ENCODE measurements around the gene ULBP2. TPM values are rescaled to one million over a fixed set of nuclear protein-coding genes. Genes with fewer than 3 reads are reported as not detected.
"Not testable (repeated sequence)": the region's sequence is repeated elsewhere in the genome, so short reads cannot be mapped to it uniquely, and the experiment has no call there.

ULBP2 gene
- polyA plus RNA-seq, 2 of the 4 experiments (the other 2 are of a cell fraction): 2.7 to 4.5 TPM

- TF ChIP-seq RAD21 (conservative IDR thresholded peaks at IDR 0.05 in 1 of 2, IDR thresholded peaks at IDR 0.05 in 1 of 2): no peak
- no peak for TF ChIP-seq TP53 (CRISPR knock-in tag; IDR thresholded peaks at IDR 0.05)
- TF ChIP-seq BCL3 (IDR thresholded peaks at IDR 0.05): no peak
- no peak for TF ChIP-seq FOXS1 (CRISPR knock-in tag; IDR thresholded peaks at IDR 0.05)
- no peak for TF ChIP-seq ZC3H11A (IDR thresholded peaks at IDR 0.05)
- no peak for TF ChIP-seq NFE2L2 (conservative IDR thresholded peaks at IDR 0.05; ENCODE audit: low read length)
- TF ChIP-seq TFCP2L1 (CRISPR knock-in tag; IDR thresholded peaks at IDR 0.05): no peak
- TF ChIP-seq HOXA7 (CRISPR knock-in tag; IDR thresholded peaks at IDR 0.05): no peak
- no peak for TF ChIP-seq KDM1A (IDR thresholded peaks at IDR 0.05; ENCODE audit: low read depth)
- TF ChIP-seq CHD2 (IDR thresholded peaks at IDR 0.05; ENCODE audit: low read length, partially characterized antibody): no peak
- no peak for TF ChIP-seq RFX5 (IDR thresholded peaks at IDR 0.05)
- no peak for TF ChIP-seq REST (IDR thresholded peaks at IDR 0.05)
- no peak for TF ChIP-seq CBX2 (IDR thresholded peaks at IDR 0.05; ENCODE audit: borderline replicate concordance, low read depth)
- TF ChIP-seq ZNF302 (CRISPR knock-in tag; IDR thresholded peaks at IDR 0.05): no peak
- no peak overlapping the region for H3K4me2 ChIP-seq
- DNase-seq (ENCODE audit: low read depth in 1 of 2, low spot score in 1 of 2): no peak
- no peak for FAIRE-seq
- no peaks in the 10 kb centered on the region for H3K4me1 ChIP-seq
- ATAC-seq: no peak
- no peak overlapping the region for H3K27ac ChIP-seq
- peaks cover 7% of the 10 kb centered on the region; the same call in 1 of the 3 replicates for H3K9me3 ChIP-seq
- ChIA-PET POLR2A (no interaction called here), CTCF (interaction anchor here (1.0 to 1.4 kb wide), 2 partner anchors 11 to 69 kb away, joined by 3 to 4 read pairs; no protein-coding TSS in a partner anchor)
- 60% methylated on average over 6 of the region's 9 CpGs for whole genome bisulfite sequencing (ENCODE audit: missing lambda C conversion rate)
- no peak overlapping the region for H3K4me3 ChIP-seq
Observed at GRCh38 chr6:149909701-149910470, 31.9 kb upstream of the ULBP2 start.

GRCh38 chr6:149910721-149911151, 31.1 kb upstream of the ULBP2 start:
- Histone ChIP-seq H3K27ac (no peak overlapping the region), H3K4me2 (no peak overlapping the region), H3K9me3 (peaks cover 7% of the 10 kb centered on the region; the same call in 1 of the 3 replicates), H3K4me1 (no peaks in the 10 kb centered on the region), H3K4me3 (no peak overlapping the region)
- TF ChIP-seq TFCP2L1 (CRISPR knock-in tag; IDR thresholded peaks at IDR 0.05): no peak
- ChIA-PET CTCF (interaction anchor here (1.4 kb wide), 1 partner anchor 70 kb away, joined by 4 read pairs; no protein-coding TSS in a partner anchor), POLR2A (no interaction called here)
- DNase-seq (ENCODE audit: low read depth in 1 of 2, low spot score in 1 of 2): no peak
- WGBS (ENCODE audit: missing lambda C conversion rate): 84% methylated on average over 23 of the region's 23 CpGs
- no peak for ATAC-seq
- no peak for FAIRE-seq

GRCh38 chr6:149912680-149913079, 29.1 kb upstream of the ULBP2 start:
- H3K9me3 ChIP-seq; POLR2A ChIA-PET; H3K4me1 ChIP-seq; CTCF ChIA-PET; H3K27ac ChIP-seq; FAIRE-seq; DNase-seq (ENCODE audit: low read depth in 1 of 2, low spot score in 1 of 2); H3K4me2 ChIP-seq; H3K4me3 ChIP-seq; ATAC-seq: not testable (repeated sequence)
- 29% methylated on average over 3 of the region's 3 CpGs for WGBS (ENCODE audit: missing lambda C conversion rate)
